GM20000 (cell line): Measurements from ENCODE around the gene CFAP74.

Source experiments
- DNase-seq: peaks from one replicate; pipeline ENCODE4 v3.0.0; 2012; ENCODE audit warnings: low spot score
- CTCF ChIP-seq: IDR thresholded peaks from 2 replicates; pipeline ENCODE4 v1.5.1; 2012; ENCODE audit warnings: mild to moderate bottlenecking, control low read depth; ENCODE audit errors: extremely low read depth, missing control alignments

CFAP74 gene

GRCh38 chr1:1926886-1927660 lies 76.5 kb downstream of the CFAP74 start:
- no peak for TF ChIP-seq CTCF
- DNase-seq: no peak

- DNase-seq: no peak
- no peak for TF ChIP-seq CTCF
These were observed 77.2 kb downstream of the CFAP74 start for GRCh38 chr1:1926346-1926811.

GRCh38 chr1:1925437-1926345 lies 77.9 kb downstream of the CFAP74 start:
- DNase-seq: no peak
- TF ChIP-seq CTCF: no peak

- no peak for DNase-seq
- TF ChIP-seq CTCF: no peak
These were observed 78.7 kb downstream of the CFAP74 start for GRCh38 chr1:1924849-1925248.

- DNase-seq: no peak
- no peak for TF ChIP-seq CTCF
These were observed 79.2 kb downstream of the CFAP74 start for GRCh38 chr1:1924386-1924785.

GRCh38 chr1:1922956-1923833 lies 80.4 kb downstream of the CFAP74 start:
- TF ChIP-seq CTCF: no peak
- no peak for DNase-seq
